Stimulated activated CD8-positive, alpha-beta memory T cell treated with anti-CD3 and anti-CD28 coated beads, Interleukin-4, amount 100 ng/mL, for 4 hours (primary cell): ENCODE measurements around the gene ANXA1.
"Not testable (repeated sequence)": the region's sequence is repeated elsewhere in the genome, so short reads cannot be mapped to it uniquely, and the experiment has no call there.

Experiments used
- DNase-seq, 2 donors: peaks; one replicate each; pipeline ENCODE4 v3.0.0-alpha.2; 2020; ENCODE audit warnings: low read depth in 2 of 2, low spot score in 1 of 2

ANXA1 gene

DNA sequence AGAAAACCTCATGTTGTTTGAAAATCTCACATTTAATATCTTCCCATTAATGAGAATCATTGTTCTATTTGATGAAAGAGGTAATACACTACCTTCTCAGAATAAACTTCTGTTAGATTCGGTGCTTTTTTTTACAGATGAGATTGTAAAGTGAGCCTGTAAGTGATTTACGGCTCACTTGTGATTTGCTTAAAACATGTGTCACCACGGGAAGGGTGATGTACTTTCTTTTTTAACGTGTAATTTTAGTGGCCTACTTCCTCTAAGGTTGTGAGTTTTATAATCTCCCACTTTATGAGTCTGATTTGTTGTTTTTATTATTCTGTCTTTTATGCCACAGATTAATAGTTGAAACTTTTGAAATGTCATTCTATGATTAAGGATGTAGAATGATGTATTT is 15.9 kb downstream of the ANXA1 start:
- DNase-seq = no peak

DNA sequence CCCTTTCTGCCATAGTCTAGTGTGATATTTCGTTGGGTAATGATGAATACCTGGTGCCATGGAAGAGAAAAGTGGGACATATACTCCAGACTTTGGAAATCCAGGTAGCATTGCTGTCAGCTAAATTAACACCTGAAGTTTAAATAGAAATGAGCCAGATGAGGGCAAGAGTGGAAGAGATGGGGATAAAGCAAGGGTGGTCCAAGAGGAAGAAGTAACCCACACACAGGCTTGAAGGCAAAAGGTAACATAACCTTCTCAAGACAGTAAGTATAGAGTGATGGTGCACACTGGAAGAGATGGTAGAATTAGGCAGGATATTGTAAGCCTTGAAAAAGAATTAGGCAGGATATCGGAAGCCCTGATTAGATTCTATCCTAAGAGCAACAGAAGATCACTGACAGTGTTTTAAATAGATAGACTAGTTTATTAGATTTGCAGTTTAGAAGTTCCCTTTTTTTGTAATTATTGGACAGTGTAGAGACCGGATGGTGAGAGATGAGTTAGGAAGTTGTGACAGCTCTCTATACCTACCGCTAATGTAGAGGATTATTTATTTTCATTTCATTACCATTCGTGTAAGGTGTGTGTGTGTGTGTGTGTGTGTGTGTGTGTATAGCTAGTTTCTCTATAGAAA is 16.8 kb downstream of the ANXA1 start:
- DNase-seq = no peak

DNA sequence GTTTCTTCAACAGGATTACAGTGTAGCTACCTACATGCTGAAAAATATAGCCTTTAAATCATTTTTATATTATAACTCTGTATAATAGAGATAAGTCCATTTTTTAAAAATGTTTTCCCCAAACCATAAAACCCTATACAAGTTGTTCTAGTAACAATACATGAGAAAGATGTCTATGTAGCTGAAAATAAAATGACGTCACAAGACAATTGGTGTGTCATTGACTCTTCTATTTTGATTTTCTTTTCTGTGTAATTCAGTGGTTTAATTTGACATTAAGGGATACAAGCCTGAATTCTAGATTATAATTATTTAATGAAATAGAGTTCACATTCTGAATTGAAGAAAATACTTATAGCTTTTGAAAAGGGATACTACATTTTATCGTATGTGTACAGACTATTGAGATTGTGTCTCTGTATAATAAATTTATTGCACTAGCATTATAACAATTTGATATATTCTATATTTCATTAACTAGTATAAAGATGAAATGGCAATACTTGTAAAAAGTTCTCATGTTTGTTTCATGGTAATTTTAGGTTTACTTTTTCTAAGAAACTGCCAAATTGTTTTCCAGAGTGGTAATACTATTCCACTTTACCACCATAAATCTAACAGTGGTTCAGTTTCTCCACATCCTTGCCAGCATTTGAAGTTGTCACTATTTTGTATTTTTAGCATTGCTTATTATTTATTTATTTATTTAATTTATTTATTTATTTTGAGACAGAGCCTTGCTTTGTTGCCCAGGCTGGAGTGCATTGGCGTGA is 18.7 kb downstream of the ANXA1 start:
- no peak for DNase-seq

DNA sequence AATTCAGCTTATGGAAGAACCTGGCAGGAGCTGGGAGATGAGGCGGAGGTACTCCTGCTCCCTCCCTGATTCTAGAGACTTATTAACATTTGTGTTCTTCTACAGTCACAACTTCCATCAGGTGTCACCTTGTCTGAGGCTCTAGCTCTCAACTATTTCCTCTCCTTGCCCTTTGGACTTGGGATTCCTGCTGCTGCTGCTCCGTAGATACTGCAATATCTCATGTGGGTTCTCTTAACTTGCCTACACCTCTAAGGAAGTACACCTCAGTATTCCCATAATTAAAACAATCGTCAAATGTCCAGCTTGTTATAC is 21.2 kb downstream of the ANXA1 start:
- DNase-seq = no peak

DNA sequence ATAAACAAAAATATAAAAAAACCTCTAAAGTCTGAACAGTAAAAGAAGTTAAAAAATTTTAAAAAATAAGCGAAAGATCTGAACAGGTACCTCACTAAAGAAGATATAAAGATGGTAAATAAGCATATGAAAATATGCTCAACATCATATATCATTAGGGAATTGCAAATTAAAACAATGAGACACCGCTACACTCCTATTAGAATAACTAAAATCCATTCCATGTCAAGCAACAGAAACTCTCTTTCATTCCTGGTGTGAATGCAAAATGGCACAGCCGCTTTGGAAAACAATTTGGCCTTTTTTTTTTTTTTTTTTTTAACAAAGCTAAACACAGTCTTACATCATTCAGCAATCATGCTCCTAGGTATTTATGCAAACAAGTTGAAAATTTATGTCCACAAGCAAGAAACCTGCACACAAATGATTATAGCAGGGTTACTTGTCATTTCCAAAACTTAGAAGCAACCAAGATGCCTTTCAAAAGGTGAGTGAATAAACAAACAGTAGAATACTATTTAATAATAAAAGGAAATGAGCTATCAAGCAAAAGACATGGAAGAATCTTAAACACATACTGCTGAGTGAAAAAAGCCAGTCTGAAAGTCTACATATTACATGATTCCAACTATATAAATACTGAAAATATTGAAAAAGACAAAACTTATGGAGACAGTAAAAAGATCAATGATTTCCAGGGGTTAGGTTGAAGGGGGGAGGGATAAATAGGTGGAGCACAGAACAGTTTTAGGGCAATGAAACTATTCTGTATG is 22.1 kb downstream of the ANXA1 start:
- DNase-seq = no peak

DNA sequence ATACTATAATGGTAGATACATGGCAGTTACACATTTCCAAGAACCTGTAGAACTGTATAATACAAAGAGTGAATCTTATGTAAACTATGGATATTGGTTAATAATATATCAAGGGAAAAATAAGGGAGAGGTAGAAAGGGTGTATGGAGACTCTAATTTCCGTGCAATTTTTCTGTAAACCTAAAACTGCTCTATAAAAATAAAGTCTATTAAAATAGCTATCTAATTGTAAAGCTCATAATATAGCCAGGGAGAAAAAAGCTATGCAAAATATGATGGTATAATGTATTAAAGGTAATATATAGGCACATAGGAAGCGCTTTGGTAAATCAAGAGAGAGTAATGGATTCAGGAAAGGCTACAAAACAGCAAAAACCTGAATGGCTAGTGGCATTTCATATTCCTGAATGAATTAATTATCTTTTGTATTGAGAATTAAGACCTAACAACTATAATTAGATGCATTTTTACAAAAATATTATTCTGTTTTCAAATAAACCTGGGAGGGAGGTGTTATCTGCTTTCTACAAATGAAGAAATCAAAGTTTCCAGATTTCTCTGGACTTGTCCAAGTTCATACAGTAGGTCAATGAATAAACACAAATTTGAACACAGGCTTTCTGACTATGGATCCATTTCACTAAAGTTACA is 22.8 kb downstream of the ANXA1 start:
- no peak for DNase-seq

DNA sequence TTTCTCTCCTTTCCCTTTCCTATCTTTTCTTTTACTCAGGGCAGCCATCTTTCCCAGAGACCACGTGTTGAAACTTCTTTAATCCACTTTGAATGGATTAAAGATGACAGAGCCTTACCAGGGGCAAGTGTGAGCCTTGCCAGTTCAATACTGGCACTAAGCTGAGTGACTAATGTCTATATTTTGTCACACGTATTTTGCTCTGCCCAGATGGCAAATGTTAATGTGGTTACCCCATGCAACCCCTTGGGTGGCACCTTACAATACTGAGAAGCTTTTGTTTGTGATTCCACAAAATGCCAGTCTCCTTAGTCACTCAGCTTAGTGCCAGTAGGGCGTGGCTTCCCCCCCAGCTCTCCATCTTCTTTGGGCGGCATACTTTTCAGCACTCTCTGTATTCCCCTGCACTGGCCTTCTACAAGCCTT is 24.8 kb downstream of the ANXA1 start:
- DNase-seq = no peak

DNA sequence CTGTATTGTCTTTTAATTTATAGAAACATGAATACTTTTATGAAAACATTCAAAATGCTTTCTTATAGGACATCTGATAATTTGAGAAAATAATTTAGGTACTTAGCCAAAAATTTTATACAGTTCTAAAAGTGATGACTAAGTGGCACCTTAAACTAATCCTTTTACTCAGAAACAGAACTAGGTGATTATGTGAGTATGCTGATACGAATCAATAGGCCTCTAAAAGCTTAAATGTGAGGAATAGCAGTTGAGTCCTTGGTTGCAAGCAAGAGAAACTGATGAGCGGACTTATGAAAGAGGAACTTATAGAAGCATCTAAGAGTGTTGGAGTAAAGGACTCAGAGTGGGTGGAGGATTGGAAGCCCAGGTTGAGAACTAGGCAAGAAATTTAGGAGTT is 26.4 kb downstream of the ANXA1 start:
- DNase-seq = no peak

DNA sequence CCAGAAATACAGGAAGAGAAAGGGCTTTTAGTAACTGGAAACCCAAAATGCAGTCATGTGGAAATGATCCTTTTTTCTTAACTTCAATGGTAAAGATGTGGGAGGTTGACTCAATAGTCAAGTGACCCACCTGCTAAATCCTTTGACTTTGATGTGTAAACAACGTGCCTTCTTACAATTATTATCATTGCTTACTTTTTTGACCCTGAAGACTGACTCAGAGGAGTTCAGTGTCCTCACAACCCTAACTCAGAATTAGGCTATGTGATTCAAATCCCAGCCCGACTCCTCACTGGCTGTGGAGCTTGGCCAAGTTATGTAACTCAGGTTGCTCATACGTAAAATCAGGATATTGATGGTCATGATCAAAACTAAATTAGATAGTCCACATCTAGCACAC is 27.9 kb downstream of the ANXA1 start:
- no peak for DNase-seq

DNA sequence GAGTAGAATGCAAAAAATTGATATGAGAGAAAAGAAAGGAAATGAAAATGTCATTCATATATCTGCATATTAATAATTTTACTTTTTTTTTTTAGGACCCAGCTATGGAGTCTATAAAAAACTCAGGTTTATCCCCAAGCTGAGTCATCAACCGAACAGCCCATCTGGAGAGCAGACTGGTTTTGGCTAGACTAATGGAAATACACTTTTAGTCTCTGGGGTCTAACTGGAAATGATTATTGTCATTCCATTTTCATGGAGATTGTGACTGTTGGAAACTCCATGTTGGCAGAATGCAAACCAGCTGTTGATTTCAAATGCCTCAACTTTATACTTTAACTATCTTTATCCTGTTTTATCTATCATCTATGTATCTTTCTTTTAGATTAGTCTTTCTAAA is 28.7 kb downstream of the ANXA1 start:
- DNase-seq = no peak

DNA sequence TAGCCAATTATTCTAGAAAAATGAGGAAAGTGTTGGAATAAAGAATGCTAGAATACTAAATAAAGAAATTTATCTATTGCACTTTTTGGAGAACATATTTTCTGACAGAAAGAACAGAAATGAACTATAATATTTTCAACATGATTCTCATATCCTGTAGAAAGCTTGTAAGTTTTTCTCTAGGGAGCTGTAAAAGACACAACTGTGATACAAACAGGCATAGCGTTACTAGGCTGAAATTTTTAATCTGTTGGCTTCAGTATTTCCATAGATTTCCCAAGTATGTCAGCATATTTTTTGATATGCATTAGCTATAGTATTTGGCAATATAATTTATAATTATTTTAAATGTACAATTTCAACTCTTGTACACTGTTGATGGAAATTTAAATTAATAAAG is 31.3 kb downstream of the ANXA1 start:
- no peak for DNase-seq

DNA sequence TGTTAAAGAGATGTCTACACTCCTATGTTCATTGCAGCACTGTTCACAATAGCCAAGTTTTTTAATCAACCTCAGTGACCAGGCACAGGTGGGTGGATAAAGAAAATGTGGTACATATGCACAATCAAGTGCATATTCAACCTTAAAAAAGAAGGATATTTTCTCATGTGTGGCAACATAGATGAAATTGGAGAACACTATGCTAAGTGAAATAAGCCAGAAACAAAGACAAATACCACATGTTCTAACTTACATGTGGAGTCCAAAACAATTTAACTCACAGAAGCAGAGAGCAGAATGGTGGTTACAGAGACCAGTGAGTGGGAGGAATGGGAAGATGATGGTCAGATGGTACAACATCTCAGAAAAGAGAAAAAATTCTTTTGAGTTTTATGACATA is 31.8 kb downstream of the ANXA1 start:
- no peak for DNase-seq

DNA sequence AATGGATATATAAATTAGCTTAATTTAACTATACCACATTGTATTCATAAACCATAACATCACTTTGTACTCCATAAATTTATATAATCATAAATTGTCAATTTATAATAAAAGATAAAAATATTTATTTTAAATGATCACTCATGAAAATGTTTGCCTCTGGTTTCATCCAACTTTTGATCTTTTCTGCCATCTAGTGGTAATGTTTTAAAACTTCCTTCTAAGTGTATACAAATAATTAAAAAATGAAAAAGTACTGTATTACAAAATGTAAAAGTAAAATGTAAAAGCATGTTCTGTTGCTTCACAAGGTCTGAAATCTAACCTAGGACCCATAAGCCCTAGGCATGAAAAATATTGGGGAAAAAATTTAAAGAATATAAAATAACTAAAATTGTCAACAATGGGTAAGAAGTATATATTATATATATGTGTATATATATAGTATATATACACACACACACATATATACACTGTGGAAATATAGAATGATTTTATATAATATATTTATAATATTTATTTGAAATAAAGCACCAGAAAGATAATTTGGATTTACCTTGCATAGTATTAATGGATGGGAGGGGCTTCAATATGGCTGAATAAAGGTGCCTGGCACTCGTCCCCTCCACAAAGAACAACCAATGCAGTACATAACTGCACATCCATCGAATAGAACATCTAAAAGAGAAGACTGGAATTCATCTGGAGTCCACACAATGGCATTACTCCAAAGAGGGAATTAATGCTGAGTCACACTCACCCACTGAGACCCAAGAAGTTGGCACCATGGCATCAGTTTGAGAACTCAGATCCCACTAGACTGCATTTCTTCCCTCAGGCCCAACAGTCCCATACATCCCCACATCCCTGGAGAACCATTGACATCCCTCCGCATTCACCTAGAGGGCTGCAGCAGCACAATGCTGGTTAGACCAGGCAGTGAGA is 32.5 kb downstream of the ANXA1 start:
- no peak for DNase-seq

DNA sequence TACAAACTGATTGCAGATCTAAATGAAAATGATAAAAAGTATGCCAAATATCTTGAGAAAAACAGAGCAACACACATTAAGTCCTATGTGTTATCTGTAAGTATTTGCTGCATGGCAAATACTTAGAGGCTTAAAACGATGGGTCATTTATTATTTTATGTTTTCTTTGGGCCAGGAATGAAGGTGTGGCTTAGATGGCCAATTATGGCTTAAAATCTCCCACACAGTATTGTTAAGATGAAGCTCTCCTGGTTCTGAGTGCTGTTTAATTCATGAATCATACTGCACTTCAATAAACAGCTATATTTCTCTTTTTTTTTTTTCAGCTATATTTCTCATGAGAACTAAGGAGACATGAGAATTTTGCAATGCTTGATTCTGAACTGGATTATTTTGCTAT is 39.4 kb downstream of the ANXA1 start:
- not testable (repeated sequence) for DNase-seq

DNA sequence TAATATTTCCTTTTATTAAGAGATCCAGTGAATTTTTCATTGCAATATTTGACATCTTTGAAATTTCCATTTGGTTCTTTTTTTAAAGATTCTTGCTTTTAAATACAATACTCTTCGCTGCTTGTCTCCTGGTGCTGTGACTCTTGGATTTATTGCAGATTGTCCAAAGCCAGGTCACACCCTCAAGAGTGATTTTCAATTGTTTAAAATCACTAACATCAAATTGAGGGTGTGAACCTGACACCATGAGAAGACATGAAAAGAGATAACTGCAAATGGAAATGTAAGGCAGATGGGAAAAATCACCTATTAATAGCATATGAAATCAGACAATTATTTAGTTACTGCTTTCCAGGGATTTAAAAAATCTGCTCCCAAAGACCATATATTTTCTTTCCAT is 42.6 kb downstream of the ANXA1 start:
- DNase-seq = no peak

DNA sequence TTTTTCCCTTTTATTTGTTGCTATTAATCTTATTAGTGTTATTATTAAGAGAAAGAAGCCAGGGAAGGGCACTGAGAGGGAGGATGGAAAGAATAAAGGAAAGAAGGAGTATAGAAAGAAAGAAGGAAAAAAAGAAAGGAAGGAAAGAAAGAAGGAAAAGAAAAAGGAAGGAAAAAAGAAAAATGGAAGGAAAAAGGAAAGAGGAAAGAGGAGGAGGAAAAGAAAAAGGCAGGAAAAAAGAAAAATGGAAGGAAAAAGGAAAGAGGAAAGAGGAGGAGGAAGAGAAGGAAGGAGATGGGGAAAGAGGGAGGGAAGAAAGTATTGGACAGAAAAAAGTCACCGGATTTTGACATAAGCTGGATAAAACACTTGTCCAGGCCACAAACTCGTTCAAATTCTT is 47.8 kb downstream of the ANXA1 start:
- DNase-seq = no peak

DNA sequence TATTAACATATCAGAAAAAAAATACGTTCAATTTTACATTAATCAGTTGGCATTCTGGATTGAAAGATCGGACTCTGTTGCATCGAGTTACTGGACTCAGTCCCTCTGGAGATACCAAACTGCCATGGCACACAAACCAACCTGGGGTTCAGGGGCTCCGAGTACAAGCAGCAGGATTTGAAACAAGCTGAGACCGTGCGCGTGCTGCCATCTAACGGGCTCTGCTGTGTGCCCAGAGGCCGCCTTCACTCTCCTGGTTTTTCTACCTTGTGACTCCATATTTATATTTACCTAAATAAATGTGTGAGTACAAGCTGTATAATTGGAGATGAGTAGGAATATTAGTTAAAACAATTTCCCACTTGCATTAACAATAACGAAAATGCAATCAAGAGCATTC is 48.2 kb downstream of the ANXA1 start:
- DNase-seq = no peak

DNA sequence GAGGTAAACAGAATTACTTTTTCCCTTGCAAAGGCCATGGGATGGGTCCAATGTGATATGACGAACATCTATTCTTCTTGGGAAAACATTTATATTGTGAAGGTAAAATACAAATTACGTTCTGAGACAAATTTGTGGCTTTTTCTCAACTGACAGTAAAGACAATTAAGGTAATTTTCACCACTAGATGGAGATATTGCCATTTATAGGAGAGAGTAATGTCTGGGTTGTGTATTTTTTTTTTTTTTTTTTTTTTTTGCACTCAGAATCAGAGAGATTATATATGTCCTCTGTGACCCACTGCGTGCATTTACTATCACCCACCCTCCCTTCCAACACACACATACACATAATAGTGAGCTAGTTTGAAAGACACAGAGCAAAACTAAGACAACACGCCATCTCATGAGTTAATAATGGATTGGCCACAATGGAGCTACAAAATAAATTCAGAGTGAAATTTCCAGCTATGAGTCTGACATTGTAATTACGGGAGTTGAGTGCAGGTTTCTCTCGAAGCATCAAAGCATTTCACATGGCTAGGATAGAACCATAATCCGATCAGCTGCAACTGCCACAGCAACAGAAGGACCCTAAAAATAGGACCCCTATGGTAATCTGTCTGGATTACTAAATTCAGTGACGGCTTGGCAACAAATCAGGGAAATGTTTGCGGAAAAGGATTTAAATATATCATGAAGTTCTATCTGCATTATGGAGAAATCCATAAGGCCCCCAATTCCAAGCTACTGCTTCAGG is 49.2 kb downstream of the ANXA1 start:
- DNase-seq = no peak

DNA sequence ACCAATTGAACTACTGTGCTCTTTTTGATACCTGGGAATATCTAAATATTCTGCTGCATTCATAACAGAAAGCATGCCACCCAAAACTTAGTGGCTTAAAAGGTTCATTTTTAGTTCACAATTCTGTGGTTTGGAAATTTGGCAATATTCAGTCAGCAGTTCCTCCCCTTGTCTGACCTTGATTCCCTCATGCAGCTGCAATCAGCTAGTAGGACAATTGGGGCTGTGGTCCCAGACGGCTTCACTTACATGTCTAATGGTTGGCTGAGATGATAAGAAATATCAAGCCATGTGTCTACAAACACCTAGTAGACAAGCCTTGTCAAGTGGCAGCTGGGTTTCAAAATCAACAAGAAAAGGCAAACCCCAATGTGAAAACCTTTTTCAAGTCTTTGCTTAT is 51.3 kb downstream of the ANXA1 start:
- DNase-seq = no peak

DNA sequence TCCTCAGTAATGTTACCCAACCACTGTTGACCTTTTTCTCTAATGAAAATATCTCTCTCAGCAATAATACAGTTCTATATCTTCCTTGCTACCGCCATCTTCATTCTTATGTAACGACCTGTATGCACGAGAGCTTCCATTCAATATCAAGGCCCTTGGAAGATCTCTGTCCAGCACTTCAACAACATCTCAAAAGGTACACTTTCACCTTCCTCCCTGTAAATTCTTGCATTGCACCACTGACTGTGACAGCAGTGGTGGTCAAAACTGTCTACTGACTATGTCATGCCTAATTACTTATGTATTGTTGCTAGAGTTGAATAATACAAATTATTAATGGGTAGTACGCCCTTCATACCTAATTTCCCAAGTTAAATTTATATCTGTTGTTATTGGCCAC is 53.3 kb downstream of the ANXA1 start:
- DNase-seq = no peak
